Activated CD8-positive, alpha-beta memory T cell treated with anti-CD3 and anti-CD28 coated beads for 36 hours (primary cell): ENCODE data around the gene C3. TPM values are rescaled to one million over a fixed set of nuclear protein-coding genes. Genes with fewer than 3 reads are reported as not detected.

Experiments
- CTCF ChIA-PET: fragments of 350-600 bp; sonication (Branson Sonifier 250); formaldehyde crosslinking; loops from one replicate; lab custom pipeline; 2021; ENCODE audit warnings: antibody characterized with exemption; lab: Charles Lee
- POLR2A ChIA-PET: fragments of 350-600 bp; sonication (Branson Sonifier 250); formaldehyde crosslinking; loops from one replicate; lab custom pipeline; 2021; ENCODE audit warnings: antibody characterized with exemption; lab: Charles Lee
- total RNA-seq, 2 experiments: library from RNA; stranded (reverse); gene quantifications; one replicate each; pipeline ENCODE4 v1.2.3, GENCODE V29; 2021

C3 gene
- total RNA-seq, 2 experiments from 2014 or later = 0.74 to 0.88 TPM

- CTCF ChIA-PET = no interaction called here
These were observed 2.7 kb upstream of the C3 start for GRCh38 chr19:6723108-6723618.

GRCh38 chr19:6721773-6722172 lies 1.3 kb upstream of the C3 start:
- CTCF ChIA-PET = no interaction called here

More at GRCh38 chr19:6723108-6723618, 2.7 kb upstream of the C3 start:
- POLR2A ChIA-PET = no interaction called here

GRCh38 chr19:6721138-6721474 lies 656 bp upstream of the C3 start:
- CTCF ChIA-PET = no interaction called here
- POLR2A ChIA-PET = no interaction called here

More at GRCh38 chr19:6721773-6722172, 1.3 kb upstream of the C3 start:
- POLR2A ChIA-PET = no interaction called here

- ChIA-PET POLR2A (no interaction called here), CTCF (no interaction called here)
These were observed 470 bp downstream of the C3 start for GRCh38 chr19:6719992-6720368.

GRCh38 chr19:6719540-6719861 lies 949 bp downstream of the C3 start:
- POLR2A ChIA-PET = no interaction called here
- CTCF ChIA-PET = no interaction called here

GRCh38 chr19:6718741-6719539 lies 1.5 kb downstream of the C3 start:
- CTCF ChIA-PET = interaction anchor here (0.6 kb wide), 1 partner anchor 198 kb away, joined by 3 read pairs; no protein-coding TSS in a partner anchor

GRCh38 chr19:6718111-6718740 lies 2.2 kb downstream of the C3 start:
- POLR2A ChIA-PET = no interaction called here
- CTCF ChIA-PET = interaction anchor here (0.6 kb wide), 1 partner anchor 197 kb away, joined by 3 read pairs; no protein-coding TSS in a partner anchor

More at GRCh38 chr19:6718741-6719539, 1.5 kb downstream of the C3 start:
- POLR2A ChIA-PET = no interaction called here

GRCh38 chr19:6717441-6717971 lies 2.9 kb downstream of the C3 start:
- CTCF ChIA-PET = no interaction called here
- POLR2A ChIA-PET = no interaction called here

- POLR2A ChIA-PET = no interaction called here
- CTCF ChIA-PET = interaction anchor here (1.5 kb wide), 1 partner anchor 19 kb away, joined by 4 read pairs; no protein-coding TSS in a partner anchor
These were observed 3.4 kb downstream of the C3 start for GRCh38 chr19:6717036-6717435.

- ChIA-PET POLR2A (no interaction called here), CTCF (interaction anchor here (1.5 kb wide), 1 partner anchor 19 kb away, joined by 4 read pairs; no protein-coding TSS in a partner anchor)
These were observed 3.9 kb downstream of the C3 start for GRCh38 chr19:6716610-6716970.

- ChIA-PET POLR2A (interaction anchor here (0.6 kb wide), 1 partner anchor 15 kb away, joined by 3 read pairs; no protein-coding TSS in a partner anchor), CTCF (no interaction called here)
These were observed 5.5 kb downstream of the C3 start for GRCh38 chr19:6714749-6715555.

GRCh38 chr19:6713773-6714692 lies 6.4 kb downstream of the C3 start:
- POLR2A ChIA-PET = no interaction called here
- CTCF ChIA-PET = no interaction called here

GRCh38 chr19:6712692-6713670 lies 7.5 kb downstream of the C3 start:
- ChIA-PET CTCF (no interaction called here), POLR2A (no interaction called here)

- CTCF ChIA-PET = no interaction called here
- POLR2A ChIA-PET = no interaction called here
These were observed 8.2 kb downstream of the C3 start for GRCh38 chr19:6712231-6712630.

- CTCF ChIA-PET = no interaction called here
These were observed 8.8 kb downstream of the C3 start for GRCh38 chr19:6711605-6712004.

GRCh38 chr19:6711078-6711361 lies 9.4 kb downstream of the C3 start:
- ChIA-PET CTCF (no interaction called here), POLR2A (no interaction called here)

More at GRCh38 chr19:6711605-6712004, 8.8 kb downstream of the C3 start:
- POLR2A ChIA-PET = no interaction called here

- CTCF ChIA-PET = no interaction called here
- POLR2A ChIA-PET = no interaction called here
These were observed 10.0 kb downstream of the C3 start for GRCh38 chr19:6710273-6711077.
